Measurements from ENCODE around the gene SNAP47.

Gene SNAP47

GRCh38 chr1:227813962-227814361, 78.7 kb downstream of the SNAP47 start:
- no peak for TF ChIP-seq CTCF (IDR thresholded peaks at IDR 0.05; ENCODE audit: low read depth, low read length)
- H3K4me3 ChIP-seq (ENCODE audit: low read depth, low read length) = no peak overlapping the region

GRCh38 chr1:227815468-227816409, 80.5 kb downstream of the SNAP47 start, which contains the start of gene PRSS38:
PRSS38 (plus strand) TSS chr1:227815675; CDS start chr1:227815717, 42 bp downstream.
- no peak within 1 kb of the TSS for H3K4me3 ChIP-seq (ENCODE audit: low read depth, low read length)
- no peak for TF ChIP-seq CTCF (IDR thresholded peaks at IDR 0.05; ENCODE audit: low read depth, low read length)

GRCh38 chr1:227816750-227817446, 81.7 kb downstream of the SNAP47 start:
- no peak overlapping the region for H3K4me3 ChIP-seq (ENCODE audit: low read depth, low read length)
- TF ChIP-seq CTCF (IDR thresholded peaks at IDR 0.05; ENCODE audit: low read depth, low read length) = no peak

GRCh38 chr1:227823537-227823936, 88.3 kb downstream of the SNAP47 start:
- no peak for TF ChIP-seq CTCF (IDR thresholded peaks at IDR 0.05; ENCODE audit: low read depth, low read length)
- no peak overlapping the region for H3K4me3 ChIP-seq (ENCODE audit: low read depth, low read length)

GRCh38 chr1:227824204-227824603, 89.0 kb downstream of the SNAP47 start:
- no peak for TF ChIP-seq CTCF (IDR thresholded peaks at IDR 0.05; ENCODE audit: low read depth, low read length)
- no peak overlapping the region for H3K4me3 ChIP-seq (ENCODE audit: low read depth, low read length)

GRCh38 chr1:227828786-227829185, 93.6 kb downstream of the SNAP47 start:
- H3K4me3 ChIP-seq (ENCODE audit: low read depth, low read length) = no peak overlapping the region
- TF ChIP-seq CTCF (IDR thresholded peaks at IDR 0.05; ENCODE audit: low read depth, low read length) = no peak
